ENCODE measurements around the gene CNEP1R1. TPM values are rescaled to one million over a fixed set of nuclear protein-coding genes. Genes with fewer than 3 reads are reported as not detected.

CNEP1R1 gene
- total RNA-seq, 2 experiments from 2014 or later: 19.1 to 19.9 TPM

DNA sequence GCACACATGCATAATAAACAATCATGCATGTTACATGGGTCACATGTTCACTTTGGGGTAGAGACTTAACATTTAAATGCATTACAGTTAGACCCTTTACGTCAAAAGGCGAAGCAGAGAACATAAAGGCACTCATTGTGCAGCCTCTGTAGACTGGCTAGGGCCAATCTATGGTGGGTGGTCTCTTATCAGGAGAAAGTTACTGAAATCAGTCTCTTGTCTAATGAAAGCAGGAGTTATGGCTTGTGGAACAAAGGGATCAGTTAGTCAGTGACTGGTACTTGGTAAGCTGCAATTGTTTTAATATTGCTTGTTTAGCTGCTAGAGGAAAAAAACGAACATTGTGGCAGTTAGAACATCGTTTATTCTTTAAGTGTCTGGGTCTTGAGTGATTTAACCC lies 1.4 kb upstream of the CNEP1R1 start:
- ChIA-PET CTCF (interaction anchor here (0.7 to 6.7 kb wide), 8 partner anchors 30 to 783 kb away, joined by 3 to 110 read pairs (median 4); no protein-coding TSS in a partner anchor), POLR2A (interaction anchor here (0.6 kb wide), 1 partner anchor 221 kb away, joined by 3 read pairs; no protein-coding TSS in a partner anchor)
- H3K4me3 Mint-ChIP-seq: no peak overlapping the region
- peaks cover 19% of the 10 kb centered on the region for H3K4me1 Mint-ChIP-seq (ENCODE audit: low read depth)
- TF ChIP-seq CTCF (IDR thresholded peaks at IDR 0.05): no peak
- no peaks in the 10 kb centered on the region for H3K9me3 Mint-ChIP-seq
- ATAC-seq (no peak), DNase-seq (no peak)
- no peak overlapping the region for H3K27ac Mint-ChIP-seq
- no peaks in the 10 kb centered on the region for H3K27me3 Mint-ChIP-seq
- peaks cover 3% of the 10 kb centered on the region for H3K36me3 Mint-ChIP-seq (ENCODE audit: low read depth)
- intact Hi-C loops (cut with micrococcal nuclease): loop anchor here (10.0 kb wide), 2 partner anchors 191 to 721 kb away; partner anchors contain the start of gene CYLD

GRCh38 chr16:50024207-50024606 lies 818 bp upstream of the CNEP1R1 start:
- peak overlapping the region; percentile 86 for H3K27ac Mint-ChIP-seq
- no peak for DNase-seq
- H3K4me3 Mint-ChIP-seq: peak overlapping the region; percentile 92
- ChIA-PET POLR2A (interaction anchor here (0.6 to 1.6 kb wide), 4 partner anchors 16 to 247 kb away, joined by 3 to 6 read pairs (median 3); no protein-coding TSS in a partner anchor), CTCF (interaction anchor here (0.7 to 6.7 kb wide), 37 partner anchors 8 to 782 kb away, joined by 3 to 110 read pairs (median 6); partner anchors contain the start of genes HEATR3 and TENT4B)
- TF ChIP-seq CTCF (IDR thresholded peaks at IDR 0.05): no peak
- no peak for ATAC-seq
- peaks cover 4% of the 10 kb centered on the region for H3K36me3 Mint-ChIP-seq (ENCODE audit: low read depth)
- intact Hi-C loops (cut with micrococcal nuclease): loop anchor here (10.0 kb wide), 2 partner anchors 191 to 721 kb away; partner anchors contain the start of gene CYLD
- H3K27me3 Mint-ChIP-seq: no peaks in the 10 kb centered on the region
- H3K9me3 Mint-ChIP-seq: no peaks in the 10 kb centered on the region
- peaks cover 20% of the 10 kb centered on the region for H3K4me1 Mint-ChIP-seq (ENCODE audit: low read depth)

GRCh38 chr16:50025537-50025931 lies 509 bp downstream of the CNEP1R1 start:
- no peaks in the 10 kb centered on the region for H3K9me3 Mint-ChIP-seq
- peaks cover 23% of the 10 kb centered on the region for H3K4me1 Mint-ChIP-seq (ENCODE audit: low read depth)
- CTCF ChIA-PET: interaction anchor here (0.6 to 6.7 kb wide), 64 partner anchors 8 to 781 kb away, joined by 3 to 110 read pairs (median 4); partner anchors contain the start of genes HEATR3 and TENT4B
- POLR2A ChIA-PET: interaction anchor here (0.6 to 1.6 kb wide), 8 partner anchors 17 to 168 kb away, joined by 3 to 6 read pairs (median 3); partner anchors contain the start of gene TENT4B
- peak; percentile 6 for ATAC-seq
- TF ChIP-seq CTCF (IDR thresholded peaks at IDR 0.05): no peak
- peak overlapping the region; percentile 92 for H3K4me3 Mint-ChIP-seq
- peaks cover 8% of the 10 kb centered on the region for H3K36me3 Mint-ChIP-seq (ENCODE audit: low read depth)
- peak overlapping the region; percentile 86 for H3K27ac Mint-ChIP-seq
- no peaks in the 10 kb centered on the region for H3K27me3 Mint-ChIP-seq
- intact Hi-C loops (cut with micrococcal nuclease): loop anchor here (10.0 kb wide), 2 partner anchors 189 to 719 kb away; partner anchors contain the start of gene CYLD
- DNase-seq: peak; percentile 52

- ATAC-seq (no peak), DNase-seq (no peak)
- Mint-ChIP-seq H3K4me1 (ENCODE audit: low read depth) (peaks cover 23% of the 10 kb centered on the region), H3K27ac (no peak overlapping the region), H3K9me3 (no peaks in the 10 kb centered on the region), H3K36me3 (ENCODE audit: low read depth) (peaks cover 10% of the 10 kb centered on the region), H3K4me3 (no peak overlapping the region), H3K27me3 (no peaks in the 10 kb centered on the region)
- TF ChIP-seq CTCF (IDR thresholded peaks at IDR 0.05): no peak
- POLR2A ChIA-PET: no interaction called here
- CTCF ChIA-PET: no interaction called here
- intact Hi-C loops (cut with micrococcal nuclease): loop anchor here (10.0 kb wide), 2 partner anchors 187 to 717 kb away; partner anchors contain the start of gene CYLD
These were observed 2.8 kb downstream of the CNEP1R1 start for GRCh38 chr16:50027829-50028228.

GRCh38 chr16:50035468-50035992 lies 10.5 kb downstream of the CNEP1R1 start:
- H3K4me3 Mint-ChIP-seq: no peak overlapping the region
- CTCF ChIA-PET: interaction anchor here (3.5 kb wide), 1 partner anchor 10 kb away, joined by 28 read pairs; the partner anchor contains the start of gene CNEP1R1
- no peak overlapping the region for H3K27ac Mint-ChIP-seq
- peaks cover 15% of the 10 kb centered on the region for H3K36me3 Mint-ChIP-seq (ENCODE audit: low read depth)
- no peak for ATAC-seq
- no peaks in the 10 kb centered on the region for H3K9me3 Mint-ChIP-seq
- H3K4me1 Mint-ChIP-seq (ENCODE audit: low read depth): peaks cover 7% of the 10 kb centered on the region
- TF ChIP-seq CTCF (IDR thresholded peaks at IDR 0.05): no peak
- no peaks in the 10 kb centered on the region for H3K27me3 Mint-ChIP-seq
- no peak for DNase-seq
- POLR2A ChIA-PET: no interaction called here
- intact Hi-C loops (cut with micrococcal nuclease): no loop called here
